NCI-H2171 treated with DMSO at 0.1 percent for 48 hours (cell line): ENCODE measurements around the gene DYNLT2.
"Not testable (repeated sequence)": the region's sequence is repeated elsewhere in the genome, so short reads cannot be mapped to it uniquely, and the experiment has no call there.

Experiments
- DNase-seq: peaks from one replicate; lab custom pipeline; 2025; lab: John Stamatoyannopoulos, UW

Gene DYNLT2

GRCh38 chr6:169783971-169784820 is 32.8 kb upstream of the DYNLT2 start:
- no peak for DNase-seq

GRCh38 chr6:169783401-169783800 is 32.0 kb upstream of the DYNLT2 start:
- DNase-seq, result no peak

- DNase-seq, result no peak
Observed at GRCh38 chr6:169782966-169783365, 31.6 kb upstream of the DYNLT2 start.

- no peak for DNase-seq
Observed at GRCh38 chr6:169780571-169781091, 29.3 kb upstream of the DYNLT2 start.

GRCh38 chr6:169779896-169780295 is 28.5 kb upstream of the DYNLT2 start:
- no peak for DNase-seq

- DNase-seq, result no peak
Observed at GRCh38 chr6:169779092-169779815, 27.9 kb upstream of the DYNLT2 start.

GRCh38 chr6:169778646-169779045 is 27.3 kb upstream of the DYNLT2 start:
- no peak for DNase-seq

GRCh38 chr6:169777896-169778295 is 26.5 kb upstream of the DYNLT2 start:
- no peak for DNase-seq

- DNase-seq, result no peak
Observed at GRCh38 chr6:169776379-169776778, 25.0 kb upstream of the DYNLT2 start.

GRCh38 chr6:169775321-169775720 is 23.9 kb upstream of the DYNLT2 start:
- DNase-seq, result no peak

GRCh38 chr6:169774347-169774746 is 23.0 kb upstream of the DYNLT2 start:
- DNase-seq, result no peak

GRCh38 chr6:169766921-169767736 is 15.8 kb upstream of the DYNLT2 start:
- DNase-seq, result no peak

- no peak for DNase-seq
Observed at GRCh38 chr6:169766232-169766631, 14.9 kb upstream of the DYNLT2 start.

- DNase-seq, result not testable (repeated sequence)
Observed at GRCh38 chr6:169765789-169766188, 14.4 kb upstream of the DYNLT2 start.

GRCh38 chr6:169763881-169764280 is 12.5 kb upstream of the DYNLT2 start:
- no peak for DNase-seq

GRCh38 chr6:169763308-169763707 is 11.9 kb upstream of the DYNLT2 start:
- DNase-seq, result no peak

GRCh38 chr6:169755162-169755561 is 3.8 kb upstream of the DYNLT2 start:
- DNase-seq, result no peak

- no peak for DNase-seq
Observed at GRCh38 chr6:169752074-169752623, 777 bp upstream of the DYNLT2 start.

GRCh38 chr6:169746556-169746955 is 4.8 kb downstream of the DYNLT2 start:
- DNase-seq, result no peak

GRCh38 chr6:169745405-169745804 is 6.0 kb downstream of the DYNLT2 start:
- no peak for DNase-seq

- DNase-seq, result no peak
Observed at GRCh38 chr6:169741344-169741743, 10.0 kb downstream of the DYNLT2 start.

GRCh38 chr6:169738976-169739529 is 12.3 kb downstream of the DYNLT2 start:
- DNase-seq, result no peak
